HCT116 (cell line): ENCODE measurements around the gene FHL2. TPM values are rescaled to one million over a fixed set of nuclear protein-coding genes. Genes with fewer than 3 reads are reported as not detected.

Experiments used
- ATAC-seq: fragments of 200-7000 bp; cut with Tn5 transposase; 2 replicates; pipeline ENCODE4 v1.9.1; 2020; ENCODE audit warnings: mild to moderate bottlenecking, moderate library complexity
- BruUV-seq: library from RNA; stranded (reverse); fragments of 400-500 nt; replicated peaks from 2 replicates; lab custom pipeline; 2021; lab: Mats Ljungman, UMichigan
- CTCF ChIA-PET: fragments of 300-600 bp; sonication (Branson Sonifier 250); formaldehyde crosslinking; loops from one replicate; lab custom pipeline; 2021; ENCODE audit warnings: antibody characterized with exemption; lab: Charles Lee
- POLR2A ChIA-PET: fragments of 300-600, 350-600 bp; sonication (Branson Sonifier 250); formaldehyde crosslinking; loops from one replicate; lab custom pipeline; 2021; ENCODE audit warnings: antibody characterized with exemption; lab: Charles Lee
- RAD21 ChIA-PET, 2 experiments: fragments of 300-600 bp; sonication (Branson Sonifier 250); formaldehyde crosslinking; loops; one replicate each; lab custom pipeline; 2023; ENCODE audit warnings: low total read pairs in 2 of 2; ENCODE audit not compliant: uncharacterized antibody in 2 of 2, unreplicated experiment in 2 of 2, low non-redundant PET in 1 of 2; lab: Charles Lee
- DNase-seq: peaks from one replicate; pipeline ENCODE4 v3.0.0-alpha.2; 2010; ENCODE audit warnings: low read depth, low spot score
- H2AFZ ChIP-seq: fragments of 200-600 bp; shearing (Covaris generic), sonication (generic); 2 replicates; pipeline ENCODE4 v1.6.1; 2017; ENCODE audit warnings: low read depth, mixed run types, mixed read lengths, antibody characterized with exemption, low read length; ENCODE audit not compliant: poor library complexity, severe bottlenecking
- H3K27ac ChIP-seq: 2 replicates; pipeline ENCODE4 v1.5.1; 2012; ENCODE audit warnings: low read depth, low read length
- H3K27me3 ChIP-seq: fragments of 200-600 bp; sonication (generic); 2 replicates; pipeline ENCODE4 v1.6.1; 2016; ENCODE audit warnings: mixed run types, low read length, mixed read lengths; ENCODE audit not compliant: insufficient read depth
- H3K36me3 ChIP-seq, 2 experiments: fragments of 200-500 bp in 1 of 2; fragments of 200-600 bp in 1 of 2; sonication (Bioruptor generic) in 1 of 2; sonication (generic) in 1 of 2; 2 replicates each; pipeline versions ENCODE4 v1.5.1 to v1.6.1; 2014 to 2016; ENCODE audit warnings: low read length in 2 of 2, inconsistent platforms in 1 of 2, mixed read lengths in 1 of 2, mixed run types in 1 of 2; ENCODE audit not compliant: insufficient read depth in 2 of 2, control insufficient read depth in 1 of 2
- H3K4me1 ChIP-seq, 2 experiments: fragments of 200-600 bp in 1 of 2; sonication (generic) in 1 of 2; 2 replicates each; pipeline versions ENCODE4 v1.5.1 to v1.6.1; 2012 to 2017; ENCODE audit warnings: low read length in 2 of 2, inconsistent platforms in 1 of 2, mild to moderate bottlenecking in 1 of 2, mixed read lengths in 1 of 2, mixed run types in 1 of 2, moderate library complexity in 1 of 2; ENCODE audit not compliant: insufficient read depth in 2 of 2, control insufficient read depth in 1 of 2
- H3K4me2 ChIP-seq: fragments of 200-600 bp; sonication (generic); 2 replicates; pipeline ENCODE4 v1.6.1; 2017; ENCODE audit warnings: mixed run types, low read length, mixed read lengths
- H3K4me3 ChIP-seq, 2 experiments: fragments of 200-600 bp in 1 of 2; sonication (generic) in 1 of 2; replicated peaks in 1 of 2; 2 replicates each; pipeline ENCODE4 v1.5.1; 2011 to 2016; ENCODE audit warnings: low read length in 2 of 2, control low read depth in 1 of 2, low read depth in 1 of 2, mild to moderate bottlenecking in 1 of 2, mixed read lengths in 1 of 2, mixed run types in 1 of 2
- H3K79me2 ChIP-seq: fragments of 200-600 bp; sonication (generic); 2 replicates; pipeline ENCODE4 v1.6.1; 2017; ENCODE audit warnings: mild to moderate bottlenecking, mixed run types, low read length, moderate library complexity, mixed read lengths; ENCODE audit not compliant: insufficient read depth
- H3K9ac ChIP-seq: fragments of 200-600 bp; sonication (generic); 2 replicates; pipeline ENCODE4 v1.6.1; 2016; ENCODE audit warnings: low read length, mixed read lengths
- H3K9me2 ChIP-seq: fragments of 200-600 bp; sonication (generic), shearing (Covaris generic); 2 replicates; pipeline ENCODE4 v1.6.1; 2017; ENCODE audit warnings: mixed run types, mild to moderate bottlenecking, moderate library complexity; ENCODE audit not compliant: insufficient read depth
- H3K9me3 ChIP-seq, 2 experiments: fragments of 200-500 bp in 1 of 2; fragments of 200-600 bp in 1 of 2; sonication (Bioruptor generic) in 1 of 2; sonication (generic) in 1 of 2; 2 replicates each; pipeline ENCODE4 v1.6.1; 2014 to 2017; ENCODE audit warnings: low read length in 2 of 2, mixed read lengths in 2 of 2, inconsistent platforms in 1 of 2, low read depth in 1 of 2, mild to moderate bottlenecking in 1 of 2, mixed run types in 1 of 2, moderate library complexity in 1 of 2; ENCODE audit not compliant: control insufficient read depth in 1 of 2, insufficient read depth in 1 of 2
- H4K20me1 ChIP-seq: fragments of 200-600 bp; sonication (generic), shearing (Covaris generic); 2 replicates; pipeline ENCODE4 v1.6.1; 2017; ENCODE audit warnings: mixed run types, mild to moderate bottlenecking, moderate library complexity; ENCODE audit not compliant: insufficient read depth
- ATF3 ChIP-seq: IDR thresholded peaks from 2 replicates; pipeline ENCODE4 v1.6.1; 2012
- CBX3 ChIP-seq: IDR thresholded peaks from 2 replicates; pipeline ENCODE4 v1.6.1; 2012; ENCODE audit warnings: low read depth
- CEBPB ChIP-seq: IDR thresholded peaks from 2 replicates; pipeline ENCODE4 v1.6.1; 2012; ENCODE audit warnings: low read depth
- EGR1 ChIP-seq: IDR thresholded peaks from 2 replicates; pipeline ENCODE4 v1.6.1; 2012; ENCODE audit warnings: low read depth
- ELF1 ChIP-seq: IDR thresholded peaks from 2 replicates; pipeline ENCODE4 v1.6.1; 2012; ENCODE audit warnings: low read depth, borderline replicate concordance
- EZH2 ChIP-seq: fragments of 200-600 bp; sonication (generic); IDR thresholded peaks from 2 replicates; pipeline ENCODE4 v1.6.1; 2017; ENCODE audit warnings: antibody characterized with exemption, mixed run types
- FOSL1 ChIP-seq: IDR thresholded peaks from 2 replicates; pipeline ENCODE4 v1.6.1; 2012; ENCODE audit warnings: low read depth
- POLR2AphosphoS5 ChIP-seq: IDR thresholded peaks from 2 replicates; pipeline ENCODE4 v1.6.1; 2011; ENCODE audit warnings: mild to moderate bottlenecking, low read depth, low read length, moderate library complexity
- REST ChIP-seq: IDR thresholded peaks from 2 replicates; pipeline ENCODE4 v1.6.1; 2012; ENCODE audit warnings: low read depth
- SIN3A ChIP-seq: IDR thresholded peaks from 2 replicates; pipeline ENCODE4 v1.6.1; 2012; ENCODE audit warnings: low read depth
- SP1 ChIP-seq: IDR thresholded peaks from 2 replicates; pipeline ENCODE4 v1.6.1; 2012; ENCODE audit warnings: low read depth
- SRF ChIP-seq: IDR thresholded peaks from 2 replicates; pipeline ENCODE4 v1.6.1; 2012; ENCODE audit warnings: low read depth
- YY1 ChIP-seq: IDR thresholded peaks from 2 replicates; pipeline ENCODE4 v1.6.1; 2011; ENCODE audit warnings: low read length, low read depth, moderate library complexity, mild to moderate bottlenecking; ENCODE audit not compliant: insufficient replicate concordance; ENCODE audit errors: extremely low read depth
- intact Hi-C: fragments of 100-400 bp; cut with micrococcal nuclease; formaldehyde crosslinking; loops from 2 replicates; pipeline ENCODE4 v1.10.0; 2022
- total RNA-seq: library from RNA; stranded (reverse); gene quantifications from one replicate; pipeline ENCODE4 v1.2.1, GENCODE V29; 2021; ENCODE audit not compliant: unreplicated experiment
- TF ChIP-seq, protein P1 (sequence below): IDR thresholded peaks from 2 replicates; pipeline ENCODE4 v1.6.1; 2012

Gene FHL2
- total RNA-seq, 1 experiment from 2014 or later, result 86.6 TPM

DNA sequence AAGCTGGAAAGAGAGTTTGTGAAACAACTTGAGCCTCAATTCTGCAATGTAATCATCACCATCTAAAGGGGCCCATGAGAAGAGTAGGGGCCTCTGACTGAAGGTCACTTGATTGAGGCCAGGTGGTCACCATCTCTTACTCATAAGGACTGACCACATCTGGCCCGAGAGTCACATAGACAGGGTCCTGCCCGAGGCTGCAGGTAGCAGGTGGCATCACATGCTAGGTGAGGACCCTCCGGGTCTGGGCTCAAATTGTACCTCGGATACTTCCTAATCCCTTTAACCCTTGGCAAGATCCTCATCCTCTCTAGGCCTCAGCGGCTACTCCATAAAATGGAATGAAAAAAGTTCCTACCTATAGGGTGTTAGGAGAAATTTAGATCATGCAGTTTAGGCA is 16.7 kb downstream of the FHL2 start:
- ChIA-PET CTCF (no interaction called here), RAD21 (no interaction called here), POLR2A (no interaction called here)
- Histone ChIP-seq H3K36me3 (peaks cover 23 to 59% of the 10 kb centered on the region in 2 experiments; a peak in 3 of 4 replicates), H3K4me1 (peaks cover 0 to under 1% of the 10 kb centered on the region in 2 experiments; a peak in 1 of 4 replicates), H4K20me1 (peaks cover under 1% of the 10 kb centered on the region; the same call in 1 of the 2 replicates), H3K4me3 (no peak overlapping the region), H2AFZ (no peak overlapping the region), H3K9me2 (no peaks in the 10 kb centered on the region), H3K9me3 (no peaks in the 10 kb centered on the region), H3K27me3 (no peaks in the 10 kb centered on the region), H3K4me2 (no peak overlapping the region), H3K27ac (no peak overlapping the region), H3K9ac (no peak overlapping the region), H3K79me2 (peaks cover 91% of the 10 kb centered on the region)
- TF ChIP-seq ATF3 (no peak), SP1 (no peak), POLR2AphosphoS5 (0 out of 2 replicates have a peak, but pooled peaks have one; percentile 6)
- BruUV-seq, result no TSS peak
- ATAC-seq, result no peak
- intact Hi-C loops, result no loop called here
- DNase-seq, result no peak

DNA sequence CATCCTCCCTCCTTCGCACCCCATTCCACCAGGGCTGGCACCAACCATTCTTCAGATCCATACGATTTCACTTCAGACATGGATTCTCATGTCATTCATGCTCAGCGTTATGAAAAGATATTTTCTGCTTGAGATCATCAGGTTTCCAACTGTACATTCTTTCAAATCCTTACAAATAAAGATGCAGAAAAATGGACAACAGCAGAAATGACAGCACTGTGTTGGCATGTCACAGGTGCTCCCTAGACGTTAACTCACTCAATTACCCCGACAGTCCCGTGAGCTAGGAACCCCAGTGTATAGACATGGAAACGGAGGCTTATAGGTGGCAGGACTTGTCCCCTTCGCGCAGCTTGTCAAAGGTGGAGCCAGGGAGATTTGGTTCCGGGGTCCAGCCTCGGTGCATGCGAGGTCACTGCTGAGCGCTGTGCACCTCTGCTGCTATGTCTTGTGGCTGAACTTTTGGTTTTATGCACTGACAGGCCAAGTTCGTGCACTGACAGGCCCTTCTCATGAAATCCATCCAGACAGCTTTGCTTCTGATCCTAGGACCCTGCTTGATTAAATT is 17.7 kb downstream of the FHL2 start:
- no TSS peak for BruUV-seq
- no peak for DNase-seq
- Histone ChIP-seq H4K20me1 (no peaks in the 10 kb centered on the region), H2AFZ (no peak overlapping the region), H3K9me3 (no peaks in the 10 kb centered on the region), H3K9ac (no peak overlapping the region), H3K4me2 (no peak overlapping the region), H3K27ac (no peak overlapping the region), H3K9me2 (no peaks in the 10 kb centered on the region), H3K4me3 (no peak overlapping the region), H3K79me2 (peaks cover 92% of the 10 kb centered on the region), H3K27me3 (no peaks in the 10 kb centered on the region), H3K36me3 (peaks cover 27 to 67% of the 10 kb centered on the region in 2 experiments; a peak in 3 of 4 replicates), H3K4me1 (no peaks in the 10 kb centered on the region)
- ATAC-seq, result no peak
- intact Hi-C loops, result no loop called here
- CTCF ChIA-PET, result no interaction called here
- POLR2A ChIA-PET, result no interaction called here
- RAD21 ChIA-PET, result no interaction called here
- TF ChIP-seq REST, result no peak
- no peak for TF ChIP-seq SIN3A
- TF ChIP-seq SP1, result no peak
- no peak for TF ChIP-seq FOSL1
- no peak for TF ChIP-seq EGR1
- no peak for TF ChIP-seq CBX3
- TF ChIP-seq ELF1, result no peak
- no peak for TF ChIP-seq YY1
- TF ChIP-seq ATF3, result no peak
- TF ChIP-seq EZH2, result no peak
- TF ChIP-seq CEBPB, result no peak
- TF ChIP-seq, protein P1, sequence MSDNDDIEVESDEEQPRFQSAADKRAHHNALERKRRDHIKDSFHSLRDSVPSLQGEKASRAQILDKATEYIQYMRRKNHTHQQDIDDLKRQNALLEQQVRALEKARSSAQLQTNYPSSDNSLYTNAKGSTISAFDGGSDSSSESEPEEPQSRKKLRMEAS, result no peak
- no peak for TF ChIP-seq SRF
